WTC11 (cell line): ENCODE data around the gene PDE11A. TPM values are rescaled to one million over a fixed set of nuclear protein-coding genes. Genes with fewer than 3 reads are reported as not detected.

Experiments used
- ATAC-seq: fragments of 200-7000 bp; cut with Tn5 transposase; 2 replicates; pipeline ENCODE4 v1.10.0; 2021; ENCODE audit warnings: mild to moderate bottlenecking, moderate library complexity
- CTCF ChIA-PET: fragments of 300-600 bp; sonication (Branson Sonifier 250); formaldehyde crosslinking; loops from one replicate; lab custom pipeline; 2021; ENCODE audit warnings: antibody characterized with exemption; lab: Charles Lee
- POLR2A ChIA-PET: fragments of 350-600 bp; sonication (Branson Sonifier 250); formaldehyde crosslinking; loops from one replicate; lab custom pipeline; 2021; ENCODE audit warnings: antibody characterized with exemption; lab: Charles Lee
- DNase-seq: peaks from one replicate; pipeline ENCODE4 v3.0.0; 2021; ENCODE audit warnings: low spot score
- H3K27ac Mint-ChIP-seq: 2 replicates; pipeline ENCODE4 v1.8.0; 2021; ENCODE audit warnings: mixed read lengths
- H3K27me3 Mint-ChIP-seq: 2 replicates; pipeline ENCODE4 v1.8.0; 2021; ENCODE audit warnings: low read depth, mild to moderate bottlenecking, moderate library complexity, mixed read lengths
- H3K36me3 Mint-ChIP-seq: 2 replicates; pipeline ENCODE4 v1.8.0; 2021; ENCODE audit warnings: mixed read lengths
- H3K4me1 Mint-ChIP-seq: 2 replicates; pipeline ENCODE4 v1.8.0; 2022; ENCODE audit warnings: mixed read lengths
- H3K4me3 Mint-ChIP-seq: 2 replicates; pipeline ENCODE4 v1.8.0; 2021; ENCODE audit warnings: mild to moderate bottlenecking, moderate library complexity, mixed read lengths
- H3K9me3 Mint-ChIP-seq: 2 replicates; pipeline ENCODE4 v1.8.0; 2021; ENCODE audit warnings: mixed read lengths
- AFF4 ChIP-seq: sonication (generic); formaldehyde crosslinking; IDR thresholded peaks from 2 replicates; pipeline ENCODE4 v1.8.1; 2023; ENCODE audit warnings: mild to moderate bottlenecking, missing genetic modification reagents, borderline replicate concordance
- ATF3 ChIP-seq: sonication (generic); formaldehyde crosslinking; conservative IDR thresholded peaks from 2 replicates; pipeline ENCODE4 v1.8.1; 2022; ENCODE audit warnings: mild to moderate bottlenecking, missing genetic modification reagents
- ERG ChIP-seq: fragments of 250-450 bp; sonication (Bioruptor Pico); IDR thresholded peaks from 2 replicates; pipeline ENCODE4 v1.8.0; 2021; ENCODE audit warnings: mild to moderate bottlenecking
- IRF1 ChIP-seq: sonication (generic); formaldehyde crosslinking; IDR thresholded peaks from 2 replicates; pipeline ENCODE4 v1.8.0; 2023; ENCODE audit warnings: missing genetic modification reagents
- IRF2 ChIP-seq: sonication (generic); formaldehyde crosslinking; IDR thresholded peaks from 2 replicates; pipeline ENCODE4 v1.8.0; 2022; ENCODE audit warnings: low read depth, missing genetic modification reagents, borderline replicate concordance
- PRDM15 ChIP-seq: sonication (generic); formaldehyde crosslinking; IDR thresholded peaks from 2 replicates; pipeline ENCODE4 v1.8.0; 2022; ENCODE audit warnings: missing genetic modification reagents
- PREB ChIP-seq: sonication (generic); formaldehyde crosslinking; IDR thresholded peaks from 2 replicates; pipeline ENCODE4 v1.8.1; 2022; ENCODE audit warnings: mild to moderate bottlenecking, missing genetic modification reagents, moderate library complexity, borderline replicate concordance
- PRRX2 ChIP-seq: fragments of 250-450 bp; sonication (Bioruptor Pico); IDR thresholded peaks from 2 replicates; pipeline ENCODE4 v1.8.0; 2021; ENCODE audit warnings: mild to moderate bottlenecking
- RELA ChIP-seq: sonication (generic); formaldehyde crosslinking; IDR thresholded peaks from 2 replicates; pipeline ENCODE4 v1.8.1; 2022; ENCODE audit warnings: missing genetic modification reagents, mild to moderate bottlenecking, borderline replicate concordance
- RORB ChIP-seq: fragments of 250-450 bp; sonication (Bioruptor Pico); IDR thresholded peaks from 2 replicates; pipeline ENCODE4 v1.9.0; 2021; ENCODE audit warnings: mild to moderate bottlenecking
- SMAD3 ChIP-seq: sonication (generic); formaldehyde crosslinking; IDR thresholded peaks from 2 replicates; pipeline ENCODE4 v1.8.0; 2022; ENCODE audit warnings: missing genetic modification reagents, mild to moderate bottlenecking, borderline replicate concordance
- ZMAT4 ChIP-seq: fragments of 250-450 bp; sonication (Bioruptor Pico); IDR thresholded peaks from 2 replicates; pipeline ENCODE4 v1.9.0; 2021; ENCODE audit warnings: mild to moderate bottlenecking
- ZNF138 ChIP-seq: sonication (generic); formaldehyde crosslinking; conservative IDR thresholded peaks from 2 replicates; pipeline ENCODE4 v1.8.1; 2022; ENCODE audit warnings: mild to moderate bottlenecking, moderate library complexity, missing genetic modification reagents
- ZNF232 ChIP-seq: sonication (generic); formaldehyde crosslinking; IDR thresholded peaks from 2 replicates; pipeline ENCODE4 v1.8.0; 2022; ENCODE audit warnings: mild to moderate bottlenecking, missing genetic modification reagents
- ZNF263 ChIP-seq: sonication (generic); formaldehyde crosslinking; IDR thresholded peaks from 2 replicates; pipeline ENCODE4 v1.8.1; 2022; ENCODE audit warnings: low read depth, mild to moderate bottlenecking, moderate library complexity, missing genetic modification reagents
- ZNF396 ChIP-seq: fragments of 250-450 bp; sonication (Bioruptor Pico); IDR thresholded peaks from 2 replicates; pipeline ENCODE4 v1.8.0; 2021; ENCODE audit warnings: mild to moderate bottlenecking, moderate library complexity, borderline replicate concordance
- ZNF512 ChIP-seq: sonication (generic); formaldehyde crosslinking; IDR thresholded peaks from 2 replicates; pipeline ENCODE4 v1.8.1; 2022; ENCODE audit warnings: missing genetic modification reagents, borderline replicate concordance
- ZNF671 ChIP-seq: fragments of 250-450 bp; sonication (Bioruptor Pico); IDR thresholded peaks from 2 replicates; pipeline ENCODE4 v1.8.0; 2021; ENCODE audit warnings: mild to moderate bottlenecking
- total RNA-seq: library from RNA; stranded (reverse); gene quantifications from 3 replicates; pipeline ENCODE4 v1.2.3, GENCODE V29; 2021

The PDE11A gene
- total RNA-seq, 1 experiment from 2014 or later: 0.13 TPM

- Mint-ChIP-seq H3K36me3 (no peaks in the 10 kb centered on the region), H3K27ac (no peak overlapping the region), H3K4me1 (peaks cover 16% of the 10 kb centered on the region), H3K4me3 (peak overlapping the region; percentile 92), H3K9me3 (no peaks in the 10 kb centered on the region), H3K27me3 (peaks cover 42% of the 10 kb centered on the region)
- ChIA-PET POLR2A (no interaction called here), CTCF (interaction anchor here (0.9 to 2.2 kb wide), 4 partner anchors 13 to 343 kb away, joined by 3 to 8 read pairs (median 4); no protein-coding TSS in a partner anchor)
- ATAC-seq: no peak
- no peak for DNase-seq
- TF ChIP-seq IRF1: no peak
- TF ChIP-seq PREB (CRISPR knock-in tag): no peak
Observed at GRCh38 chr2:178072000-178072382, 586 bp downstream of the PDE11A start.

GRCh38 chr2:178070824-178071223 lies 1.8 kb downstream of the PDE11A start:
- DNase-seq (no peak), ATAC-seq (no peak)
- no peak for TF ChIP-seq ZMAT4 (CRISPR knock-in tag)
- TF ChIP-seq ATF3 (CRISPR knock-in tag): no peak
- TF ChIP-seq PRRX2 (CRISPR knock-in tag): no peak
- TF ChIP-seq ERG (CRISPR knock-in tag): no peak
- no peak for TF ChIP-seq RELA (CRISPR knock-in tag)
- H3K27me3 Mint-ChIP-seq: peaks cover 42% of the 10 kb centered on the region
- ChIA-PET CTCF (no interaction called here), POLR2A (no interaction called here)
- no peak overlapping the region for H3K27ac Mint-ChIP-seq
- no peak overlapping the region for H3K4me3 Mint-ChIP-seq
- no peaks in the 10 kb centered on the region for H3K36me3 Mint-ChIP-seq
- peaks cover 16% of the 10 kb centered on the region for H3K4me1 Mint-ChIP-seq
- H3K9me3 Mint-ChIP-seq: no peaks in the 10 kb centered on the region

GRCh38 chr2:178069551-178069950 lies 3.0 kb downstream of the PDE11A start:
- ChIA-PET CTCF (interaction anchor here (1.0 to 1.2 kb wide), 2 partner anchors 86 to 270 kb away, joined by 3 to 4 read pairs; no protein-coding TSS in a partner anchor), POLR2A (interaction anchor here (0.6 to 1.0 kb wide), 2 partner anchors 28 to 345 kb away, joined by 3 to 4 read pairs; no protein-coding TSS in a partner anchor)
- no peaks in the 10 kb centered on the region for H3K9me3 Mint-ChIP-seq
- DNase-seq: no peak
- no peak overlapping the region for H3K4me3 Mint-ChIP-seq
- no peak for ATAC-seq
- H3K4me1 Mint-ChIP-seq: peaks cover 16% of the 10 kb centered on the region
- no peak overlapping the region for H3K27ac Mint-ChIP-seq
- peaks cover 39% of the 10 kb centered on the region for H3K27me3 Mint-ChIP-seq
- no peaks in the 10 kb centered on the region for H3K36me3 Mint-ChIP-seq
- TF ChIP-seq ZNF263 (no peak), ZNF512 (CRISPR knock-in tag) (no peak), RORB (no peak), PRDM15 (CRISPR knock-in tag) (no peak), AFF4 (CRISPR knock-in tag) (no peak), ZNF138 (CRISPR knock-in tag) (no peak), ZNF671 (CRISPR knock-in tag) (no peak), IRF2 (CRISPR knock-in tag) (no peak), ZNF396 (CRISPR knock-in tag) (no peak), ZNF232 (CRISPR knock-in tag) (no peak), SMAD3 (CRISPR knock-in tag) (no peak)
